ENCODE results near the gene TRIM14.
"Not testable (repeated sequence)": the region's sequence is repeated elsewhere in the genome, so short reads cannot be mapped to it uniquely, and the experiment has no call there.

TRIM14 gene

DNA sequence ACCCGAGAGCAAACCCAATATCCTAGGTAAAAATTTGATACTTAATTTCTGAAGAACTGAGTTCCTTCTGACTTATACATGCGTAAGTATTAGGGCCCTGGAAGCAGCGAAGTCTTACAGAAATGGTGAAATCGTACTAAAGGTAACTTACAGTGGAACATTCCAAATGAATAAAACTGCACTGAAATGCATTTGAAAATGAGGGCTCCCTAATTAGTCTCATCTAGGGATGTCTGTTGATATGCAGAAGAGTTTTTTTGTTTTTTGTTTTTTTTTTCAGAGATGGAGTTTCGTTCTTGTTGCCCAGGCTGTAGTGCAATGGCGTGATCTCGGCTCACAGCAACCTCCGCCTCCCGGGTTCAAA is 72.9 kb downstream of the TRIM14 start:
- no peak for DNase-seq

DNA sequence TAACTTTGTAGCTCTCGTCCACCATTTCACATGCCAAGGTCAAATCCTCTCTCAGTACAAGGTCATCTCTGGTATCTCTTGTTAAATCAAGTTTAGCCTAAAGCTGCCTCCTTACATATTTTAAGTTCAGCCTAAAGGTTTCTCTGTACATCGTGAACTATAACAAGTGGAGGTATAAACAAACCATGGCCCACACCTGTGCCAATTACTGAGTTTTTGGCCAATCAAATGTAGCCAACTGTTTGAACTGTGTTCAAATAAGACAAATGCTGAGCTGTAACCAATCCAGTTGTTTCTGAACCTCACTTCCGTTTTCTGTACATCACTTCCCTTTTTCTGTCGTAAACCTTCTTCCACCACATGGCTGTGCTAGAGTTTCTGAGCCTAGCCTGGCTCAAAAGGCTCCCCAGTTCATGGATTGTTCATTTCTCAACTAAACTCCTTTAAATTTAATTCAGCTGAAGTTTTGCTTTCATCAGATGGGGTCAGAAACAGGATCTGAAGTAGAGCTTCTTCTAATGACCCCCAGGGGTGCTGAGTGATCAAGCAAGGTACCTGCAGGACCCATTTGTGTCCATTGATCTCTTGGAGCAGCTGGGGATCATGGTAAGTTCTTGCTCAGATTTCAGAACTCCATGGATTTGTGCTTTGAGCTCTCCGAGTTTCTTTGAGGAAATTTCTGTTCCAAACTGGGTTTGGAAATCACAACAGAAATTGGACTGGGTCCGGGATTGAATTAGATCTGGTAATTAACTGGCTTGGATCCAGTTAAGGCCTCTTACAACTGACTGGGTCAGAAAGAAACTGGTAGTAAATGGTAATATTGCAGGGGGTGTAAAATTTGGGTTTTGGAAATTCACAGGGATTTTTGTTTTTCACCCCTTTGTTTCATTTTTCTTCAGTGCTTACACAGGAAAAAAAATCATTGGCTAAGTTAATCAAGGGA is 73.5 kb downstream of the TRIM14 start:
- DNase-seq = no peak

DNA sequence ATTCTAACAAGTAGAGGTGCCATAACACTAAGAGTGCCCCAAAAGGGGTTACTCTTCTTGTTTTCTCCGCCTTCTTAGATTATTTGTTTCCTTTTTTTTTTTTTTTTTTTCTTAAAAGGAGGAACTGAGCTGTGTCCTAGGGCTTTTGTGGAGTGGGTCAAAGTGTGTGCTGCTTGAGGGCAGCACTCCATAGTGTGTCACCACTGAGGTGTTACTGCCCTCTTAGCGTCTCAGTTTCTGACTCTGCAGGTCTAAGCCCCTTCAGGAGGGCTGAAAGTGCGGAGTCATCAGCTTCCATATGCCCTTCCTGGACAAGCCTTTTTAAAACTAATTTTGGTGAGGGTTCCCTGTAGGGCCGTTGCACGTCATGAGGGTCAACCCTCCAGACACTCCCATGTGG is 75.1 kb downstream of the TRIM14 start:
- no peak for DNase-seq

GRCh38 chr9:98040212-98040611 is 78.8 kb downstream of the TRIM14 start:
- no peak for DNase-seq

GRCh38 chr9:98039607-98040017 is 79.4 kb downstream of the TRIM14 start:
- DNase-seq = no peak

DNA sequence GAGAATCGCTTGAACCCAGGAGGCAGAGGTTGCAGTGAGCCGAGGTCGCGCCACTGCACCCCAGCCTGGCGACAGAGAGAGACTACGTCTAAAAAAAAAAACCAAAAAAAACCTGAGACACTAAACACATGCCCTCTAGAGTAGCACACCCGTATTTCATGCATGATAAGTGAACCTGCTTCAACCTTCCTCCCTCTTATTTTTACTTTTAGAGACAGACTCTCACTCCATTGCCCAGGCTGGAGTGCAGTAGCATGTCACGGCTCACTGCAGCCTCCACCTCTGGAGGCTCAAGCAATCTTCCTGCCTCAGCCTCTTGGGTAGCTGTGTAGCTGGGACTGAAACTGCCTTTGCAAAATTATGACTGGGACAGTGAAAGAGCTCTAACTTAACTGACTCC is 80.1 kb downstream of the TRIM14 start:
- DNase-seq = no peak

DNA sequence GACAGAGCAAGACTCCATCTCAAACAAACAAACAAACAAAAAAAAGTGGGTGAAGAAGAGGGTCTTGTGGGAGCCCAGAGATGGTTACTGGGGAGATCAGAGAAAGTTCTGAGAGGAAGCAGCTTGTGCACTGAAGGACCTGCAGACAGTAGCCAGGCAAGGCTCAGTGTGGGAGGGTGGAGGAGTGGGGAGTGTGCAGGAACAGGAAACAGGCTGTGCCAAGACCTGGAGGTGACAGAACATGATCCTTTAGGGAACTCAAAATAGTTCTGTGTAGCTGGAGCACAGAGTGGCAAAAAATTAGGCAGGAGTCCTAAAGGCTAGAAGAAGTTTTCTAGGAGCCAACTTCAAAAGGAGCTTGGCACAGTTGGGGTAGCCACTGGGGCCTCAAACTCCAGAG is 81.7 kb downstream of the TRIM14 start:
- no peak for DNase-seq

- DNase-seq = peak; percentile 90
Measured at GRCh38 chr9:98034593-98035546, 84.2 kb downstream of the TRIM14 start.

DNA sequence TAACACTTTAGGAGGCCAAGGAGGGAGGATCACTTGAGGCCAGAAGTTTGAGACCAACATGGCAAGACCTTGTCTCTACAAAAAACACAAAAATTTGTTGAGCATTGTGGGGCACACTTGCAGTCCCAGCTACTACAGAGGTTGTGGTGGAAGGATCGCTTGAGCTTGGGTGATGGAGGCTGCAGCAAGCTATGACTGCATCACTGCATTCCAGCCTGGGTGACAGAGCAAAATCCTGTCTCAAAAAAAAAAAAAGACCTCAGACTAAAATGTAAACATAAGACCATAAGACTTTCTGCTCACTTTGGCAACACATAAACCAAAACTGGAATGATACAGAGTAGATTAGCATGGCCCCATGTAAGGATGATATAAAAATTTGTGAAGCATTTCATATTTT is 87.1 kb downstream of the TRIM14 start:
- no peak for DNase-seq

DNA sequence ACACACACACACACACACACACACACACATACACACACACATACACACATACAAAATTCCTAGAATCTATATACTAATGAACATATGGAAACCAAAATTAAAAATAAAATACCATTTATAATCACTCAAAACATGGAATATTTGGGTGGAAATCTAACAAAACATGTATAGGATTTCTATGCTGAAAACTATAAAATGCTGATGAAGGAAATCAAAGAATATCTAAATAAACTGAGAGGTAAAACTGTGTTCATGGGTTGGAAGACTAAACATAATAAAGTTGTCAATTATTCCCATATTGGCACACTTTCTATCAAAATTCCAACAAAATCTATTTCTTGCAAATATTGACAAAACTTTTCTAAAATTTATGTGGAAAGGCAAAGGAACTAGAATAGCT is 87.9 kb downstream of the TRIM14 start:
- DNase-seq = no peak

- DNase-seq = no peak
Measured at GRCh38 chr9:98024702-98025101, 94.3 kb downstream of the TRIM14 start.

DNA sequence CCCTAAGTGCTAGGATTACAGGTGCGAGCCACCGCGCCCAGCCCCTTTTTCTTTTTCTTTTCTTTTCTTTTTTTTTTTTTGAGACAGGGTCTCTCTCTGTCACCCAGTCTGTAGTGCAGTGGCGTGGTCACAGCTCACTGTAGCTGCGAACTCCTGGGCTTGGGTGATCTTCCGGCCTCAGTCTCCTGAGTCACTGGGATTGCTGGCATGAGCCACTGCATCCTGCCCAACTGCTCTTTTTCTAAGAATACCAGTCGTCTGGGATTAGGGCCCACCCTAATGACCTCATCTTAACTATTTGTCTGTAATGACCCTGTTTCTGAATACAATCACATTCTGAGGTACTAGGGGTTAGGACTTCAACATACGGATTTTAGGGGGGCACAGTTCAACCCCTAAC is 96.6 kb downstream of the TRIM14 start:
- DNase-seq = no peak

DNA sequence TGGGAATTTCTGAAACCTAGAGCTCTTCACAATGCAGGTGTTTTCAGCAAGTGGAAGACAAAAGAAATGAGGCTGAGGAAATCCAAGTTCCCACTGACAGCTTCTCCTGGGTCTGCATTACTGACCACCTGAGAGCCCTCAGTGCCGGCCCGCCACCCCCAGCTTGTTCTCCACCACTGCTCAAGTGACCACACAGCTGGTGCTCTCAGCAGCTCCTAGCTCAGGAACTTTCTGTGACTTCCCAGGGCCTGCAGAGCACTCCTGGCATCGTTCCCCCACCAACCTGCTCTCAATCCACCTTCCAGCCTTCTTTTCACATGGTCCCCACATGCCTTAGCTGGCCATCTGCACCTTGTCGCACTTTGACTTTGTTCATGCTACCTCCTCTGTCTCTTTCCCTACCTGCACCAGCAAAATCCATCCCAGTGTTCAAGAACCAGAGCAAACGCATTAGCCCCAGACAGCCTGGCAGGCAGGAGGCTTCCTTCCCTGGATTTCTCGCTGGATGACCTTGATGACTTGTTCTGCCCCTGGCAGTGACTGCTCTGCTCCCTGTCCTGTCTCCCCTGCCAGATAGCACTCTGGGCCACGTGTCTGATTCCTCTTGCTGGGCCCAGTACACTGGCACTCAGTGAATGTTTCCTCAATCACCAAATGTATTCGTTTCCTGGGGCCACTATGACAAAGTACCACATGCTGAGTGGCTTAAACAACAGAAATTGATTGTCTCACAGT is 97.5 kb downstream of the TRIM14 start:
- no peak for DNase-seq

DNA sequence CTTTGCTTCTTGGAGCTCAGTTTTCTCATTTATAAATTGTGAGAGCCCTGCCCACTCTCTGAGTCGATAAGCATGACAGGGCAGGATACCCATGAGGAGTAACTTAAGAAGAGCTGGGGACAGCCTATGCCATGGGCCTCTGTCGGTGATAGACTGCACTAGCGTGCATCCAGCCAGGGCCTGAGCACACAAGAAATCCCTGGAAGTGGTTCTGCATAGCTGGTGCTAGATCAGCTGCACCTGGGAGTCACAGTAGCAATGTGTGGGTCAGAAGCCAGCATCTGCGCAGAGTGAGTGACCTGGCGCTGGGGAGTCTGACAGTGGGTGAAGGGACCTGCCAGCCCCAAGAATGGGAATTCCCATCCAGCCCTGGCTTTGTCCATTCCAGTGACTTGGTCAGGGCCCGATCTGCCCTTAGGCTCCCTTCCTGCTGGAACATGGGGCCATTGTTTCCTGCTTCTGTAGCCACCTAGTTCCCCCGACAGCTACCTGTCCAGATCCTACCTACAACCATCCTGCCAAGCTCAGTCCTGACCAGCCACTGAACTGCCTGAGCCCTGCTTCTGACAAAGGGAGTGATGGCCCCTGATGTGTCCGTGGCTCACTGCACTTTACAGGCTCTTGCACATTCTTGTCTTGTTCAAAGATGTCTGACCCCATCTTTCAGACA is 98.4 kb downstream of the TRIM14 start:
- DNase-seq = no peak

DNA sequence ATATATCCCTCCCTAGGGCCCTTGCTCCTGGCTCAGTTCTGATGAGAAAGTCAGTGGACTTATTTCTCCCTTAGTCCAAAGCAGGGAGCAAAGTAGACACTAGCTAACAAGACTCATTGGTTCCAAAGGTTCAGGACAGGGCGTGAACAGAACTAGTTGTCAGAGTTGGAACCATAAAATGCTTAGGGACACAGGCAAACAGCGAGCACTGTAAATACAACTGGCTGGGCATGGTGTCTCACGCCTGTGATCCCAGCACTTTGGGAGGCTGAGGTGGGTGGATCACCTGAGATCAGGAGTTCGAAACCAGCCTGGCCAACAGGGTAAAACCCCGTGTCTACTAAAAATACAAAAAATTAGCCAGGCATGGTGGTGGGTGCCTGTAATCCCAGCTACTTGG is 99.2 kb downstream of the TRIM14 start:
- DNase-seq = not testable (repeated sequence)
